Effector CD4-positive, alpha-beta T cell (primary cell): ENCODE data around the gene USP10.

Experiments used
- DNase-seq: peaks from one replicate; pipeline ENCODE4 v3.0.0-alpha.2; 2020

The USP10 gene

GRCh38 chr16:84700446-84701300 lies 873 bp downstream of the USP10 start:
- peak; percentile 20 for DNase-seq

GRCh38 chr16:84703681-84704080 lies 3.9 kb downstream of the USP10 start:
- no peak for DNase-seq

GRCh38 chr16:84704253-84704652 lies 4.5 kb downstream of the USP10 start:
- DNase-seq, result no peak

- DNase-seq, result no peak
Measured at GRCh38 chr16:84706856-84707255, 7.1 kb downstream of the USP10 start.

GRCh38 chr16:84709609-84710008 lies 9.8 kb downstream of the USP10 start:
- no peak for DNase-seq

- DNase-seq, result no peak
Measured at GRCh38 chr16:84710686-84711085, 10.9 kb downstream of the USP10 start.

- no peak for DNase-seq
Measured at GRCh38 chr16:84712138-84712671, 12.4 kb downstream of the USP10 start.

- no peak for DNase-seq
Measured at GRCh38 chr16:84712801-84713775, 13.3 kb downstream of the USP10 start.

- DNase-seq, result no peak
Measured at GRCh38 chr16:84714028-84714427, 14.2 kb downstream of the USP10 start.

GRCh38 chr16:84715424-84715823 lies 15.6 kb downstream of the USP10 start:
- no peak for DNase-seq

GRCh38 chr16:84715854-84716253 lies 16.1 kb downstream of the USP10 start:
- DNase-seq, result no peak

GRCh38 chr16:84716740-84717139 lies 16.9 kb downstream of the USP10 start:
- DNase-seq, result no peak

- DNase-seq, result no peak
Measured at GRCh38 chr16:84717484-84717883, 17.7 kb downstream of the USP10 start.

- no peak for DNase-seq
Measured at GRCh38 chr16:84720177-84720579, 20.4 kb downstream of the USP10 start.

- no peak for DNase-seq
Measured at GRCh38 chr16:84722068-84722467, 22.3 kb downstream of the USP10 start.

GRCh38 chr16:84723906-84724305 lies 24.1 kb downstream of the USP10 start:
- no peak for DNase-seq

GRCh38 chr16:84724606-84725309 lies 25.0 kb downstream of the USP10 start:
- no peak for DNase-seq

- no peak for DNase-seq
Measured at GRCh38 chr16:84725481-84726078, 25.8 kb downstream of the USP10 start.

GRCh38 chr16:84726079-84726668 lies 26.4 kb downstream of the USP10 start:
- peak; percentile 87 for DNase-seq

GRCh38 chr16:84726669-84727467 lies 27.1 kb downstream of the USP10 start:
- no peak for DNase-seq

GRCh38 chr16:84728853-84729424 lies 29.1 kb downstream of the USP10 start:
- DNase-seq, result no peak
